Measurements from ENCODE around the gene KCNG4. TPM values are rescaled to one million over a fixed set of nuclear protein-coding genes. Genes with fewer than 3 reads are reported as not detected.

KCNG4 gene
- total and polyA plus RNA-seq, 7 donors = not detected

DNA sequence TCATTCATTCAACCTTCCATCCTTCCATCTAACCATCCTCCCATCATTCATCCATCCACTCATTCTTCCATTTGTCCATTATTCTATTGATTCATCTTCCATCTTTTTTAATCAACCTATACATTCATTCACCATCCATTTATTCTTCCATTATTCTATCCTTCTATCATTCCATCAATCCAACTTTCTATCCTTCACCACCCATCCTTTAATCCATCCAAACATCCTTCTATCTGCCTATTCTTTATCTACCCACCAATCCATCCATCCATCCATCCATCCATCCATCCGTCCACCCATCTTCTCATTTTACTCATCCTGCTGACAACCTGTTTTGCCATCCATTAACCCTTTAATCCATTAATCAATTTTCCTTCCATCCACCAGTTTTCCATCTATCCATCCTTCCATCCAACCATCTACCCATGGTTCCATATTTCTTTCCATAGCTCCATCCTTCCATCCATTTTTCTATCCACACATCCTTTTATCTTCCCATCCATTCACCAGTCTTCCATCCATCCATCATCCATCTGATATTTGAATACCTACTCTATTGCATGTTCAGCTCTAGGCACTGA lies 33.0 kb upstream of the KCNG4 start:
- H3K36me3 ChIP-seq = no peaks in the 10 kb centered on the region
- peaks cover 0 to 5% (median 0%) of the 10 kb centered on the region in 4 donors for H3K4me1 ChIP-seq
- no peak overlapping the region for H3K27ac ChIP-seq
- no peak overlapping the region for H3K4me3 ChIP-seq
- DNase-seq = no peak
- intact Hi-C loops (cut with DNase I) = no loop called here
- H3K27me3 ChIP-seq = no peaks in the 10 kb centered on the region
- 0 to 75% methylated on average over 1 of the region's 1 CpG for WGBS, 2 donors
- no peaks in the 10 kb centered on the region for H3K9me3 ChIP-seq
- TF ChIP-seq, protein P1, sequence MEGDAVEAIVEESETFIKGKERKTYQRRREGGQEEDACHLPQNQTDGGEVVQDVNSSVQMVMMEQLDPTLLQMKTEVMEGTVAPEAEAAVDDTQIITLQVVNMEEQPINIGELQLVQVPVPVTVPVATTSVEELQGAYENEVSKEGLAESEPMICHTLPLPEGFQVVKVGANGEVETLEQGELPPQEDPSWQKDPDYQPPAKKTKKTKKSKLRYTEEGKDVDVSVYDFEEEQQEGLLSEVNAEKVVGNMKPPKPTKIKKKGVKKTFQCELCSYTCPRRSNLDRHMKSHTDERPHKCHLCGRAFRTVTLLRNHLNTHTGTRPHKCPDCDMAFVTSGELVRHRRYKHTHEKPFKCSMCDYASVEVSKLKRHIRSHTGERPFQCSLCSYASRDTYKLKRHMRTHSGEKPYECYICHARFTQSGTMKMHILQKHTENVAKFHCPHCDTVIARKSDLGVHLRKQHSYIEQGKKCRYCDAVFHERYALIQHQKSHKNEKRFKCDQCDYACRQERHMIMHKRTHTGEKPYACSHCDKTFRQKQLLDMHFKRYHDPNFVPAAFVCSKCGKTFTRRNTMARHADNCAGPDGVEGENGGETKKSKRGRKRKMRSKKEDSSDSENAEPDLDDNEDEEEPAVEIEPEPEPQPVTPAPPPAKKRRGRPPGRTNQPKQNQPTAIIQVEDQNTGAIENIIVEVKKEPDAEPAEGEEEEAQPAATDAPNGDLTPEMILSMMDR (IDR thresholded peaks at IDR 0.05) = no peak

DNA sequence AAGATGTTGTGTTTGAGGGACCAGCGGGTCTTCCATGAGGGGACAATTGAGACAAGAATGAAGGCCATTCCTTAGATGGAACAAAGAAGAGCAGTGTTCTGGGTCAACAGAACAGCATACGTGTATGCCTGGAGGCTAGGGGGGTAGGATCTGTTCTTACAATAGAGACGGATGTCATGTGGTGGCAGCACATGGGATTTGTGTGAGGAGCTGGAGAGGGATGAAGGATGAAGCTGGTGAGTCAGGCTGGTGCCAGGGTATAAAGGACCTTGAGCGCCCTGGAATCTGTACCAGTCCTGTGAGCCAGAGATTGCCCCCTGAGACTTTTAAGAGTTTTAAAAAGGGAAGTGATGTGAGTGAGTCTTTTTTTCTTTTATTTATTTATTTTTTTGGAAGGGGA lies 32.1 kb upstream of the KCNG4 start:
- intact Hi-C loops (cut with DNase I) = no loop called here
- Histone ChIP-seq H3K36me3 (no peaks in the 10 kb centered on the region), H3K4me3 (no peak overlapping the region), H3K27ac (no peak overlapping the region), H3K9me3 (no peaks in the 10 kb centered on the region), H3K27me3 (no peaks in the 10 kb centered on the region), H3K4me1 (no peaks in the 10 kb centered on the region)
- TF ChIP-seq EP300 (IDR thresholded peaks at IDR 0.05) = no peak
- no peak for TF ChIP-seq POLR2A (IDR thresholded peaks at IDR 0.05)
- TF ChIP-seq, protein P1 (IDR thresholded peaks at IDR 0.05) = no peak
- no peak for TF ChIP-seq POLR2AphosphoS5 (IDR thresholded peaks at IDR 0.05)
- no peak for DNase-seq
- WGBS, 2 donors = 79 to 84% methylated on average over 4 of the region's 4 CpGs

- no peak overlapping the region for H3K4me3 ChIP-seq
- H3K27me3 ChIP-seq = no peaks in the 10 kb centered on the region
- WGBS, 2 donors = 79 to 86% methylated on average over 1 of the region's 1 CpG
- no peaks in the 10 kb centered on the region for H3K36me3 ChIP-seq
- no peaks in the 10 kb centered on the region for H3K9me3 ChIP-seq
- intact Hi-C loops (cut with DNase I) = no loop called here
- no peak for DNase-seq
- no peak overlapping the region for H3K27ac ChIP-seq
- H3K4me1 ChIP-seq = no peaks in the 10 kb centered on the region
- TF ChIP-seq EP300 (IDR thresholded peaks at IDR 0.05) (no peak), POLR2A (IDR thresholded peaks at IDR 0.05) (no peak), POLR2AphosphoS5 (IDR thresholded peaks at IDR 0.05) (no peak)
- TF ChIP-seq, protein P1 (IDR thresholded peaks at IDR 0.05) = no peak
These were observed 31.2 kb upstream of the KCNG4 start for GRCh38 chr16:84271037-84271436.

- Histone ChIP-seq H3K36me3 (no peaks in the 10 kb centered on the region), H3K4me1 (no peaks in the 10 kb centered on the region), H3K27ac (no peak overlapping the region), H3K4me3 (no peak overlapping the region), H3K9me3 (no peaks in the 10 kb centered on the region), H3K27me3 (no peaks in the 10 kb centered on the region)
- TF ChIP-seq POLR2AphosphoS5 (IDR thresholded peaks at IDR 0.05) (no peak), POLR2A (IDR thresholded peaks at IDR 0.05) (no peak), EP300 (IDR thresholded peaks at IDR 0.05) (no peak)
- TF ChIP-seq, protein P1 (IDR thresholded peaks at IDR 0.05) = no peak
- DNase-seq = no peak
- intact Hi-C loops (cut with DNase I) = no loop called here
- WGBS, 2 donors = 80 to 87% methylated on average over 10 of the region's 10 CpGs
These were observed 30.7 kb upstream of the KCNG4 start for GRCh38 chr16:84270531-84270930.

- intact Hi-C loops (cut with DNase I) = no loop called here
- H3K36me3 ChIP-seq = no peaks in the 10 kb centered on the region
- no peak for TF ChIP-seq POLR2AphosphoS5 (IDR thresholded peaks at IDR 0.05)
- TF ChIP-seq, protein P1 (IDR thresholded peaks at IDR 0.05) = no peak
- TF ChIP-seq EP300 (IDR thresholded peaks at IDR 0.05) = no peak
- no peak for TF ChIP-seq POLR2A (IDR thresholded peaks at IDR 0.05)
- no peaks in the 10 kb centered on the region for H3K9me3 ChIP-seq
- H3K27ac ChIP-seq = no peak overlapping the region
- no peaks in the 10 kb centered on the region for H3K4me1 ChIP-seq
- no peaks in the 10 kb centered on the region for H3K27me3 ChIP-seq
- 85 to 91% methylated on average over 9 of the region's 9 CpGs for WGBS, 2 donors
- no peak for DNase-seq
- H3K4me3 ChIP-seq = no peak overlapping the region
These were observed 30.3 kb upstream of the KCNG4 start for GRCh38 chr16:84270071-84270470.
